HEK293T (cell line): ENCODE results near the gene CHCHD5.

ENCODE experiments used
- ARNT ChIP-seq: fragments of 450-650 bp; IDR thresholded peaks from 2 replicates; pipeline ENCODE4 v1.6.1; 2017; ENCODE audit warnings: mild to moderate bottlenecking
- BHLHE40 ChIP-seq: fragments of 450-650 bp; IDR thresholded peaks from 2 replicates; pipeline ENCODE4 v1.6.1; 2016; ENCODE audit warnings: mild to moderate bottlenecking, moderate library complexity, borderline replicate concordance
- ELF4 ChIP-seq: fragments of 450-650 bp; IDR thresholded peaks from 2 replicates; pipeline ENCODE4 v1.6.1; 2017; ENCODE audit warnings: antibody characterized with exemption
- FOXK2 ChIP-seq: fragments of 450-650 bp; IDR thresholded peaks from 2 replicates; pipeline ENCODE4 v1.6.1; 2016; ENCODE audit warnings: mild to moderate bottlenecking
- FOXM1 ChIP-seq: fragments of 450-650 bp; IDR thresholded peaks from 2 replicates; pipeline ENCODE4 v1.6.1; 2017; ENCODE audit warnings: mild to moderate bottlenecking, borderline replicate concordance
- HDGF ChIP-seq: fragments of 450-650 bp; IDR thresholded peaks from 2 replicates; pipeline ENCODE4 v1.6.1; 2017; ENCODE audit warnings: antibody characterized with exemption, borderline replicate concordance
- NFRKB ChIP-seq: fragments of 450-650 bp; IDR thresholded peaks from 2 replicates; pipeline ENCODE4 v1.6.1; 2016; ENCODE audit warnings: mild to moderate bottlenecking, moderate library complexity
- SP1 ChIP-seq: fragments of 450-650 bp; IDR thresholded peaks from 2 replicates; pipeline ENCODE4 v1.6.1; 2017
- TARDBP ChIP-seq: fragments of 450-650 bp; IDR thresholded peaks from 2 replicates; pipeline ENCODE4 v1.6.1; 2016
- ZNF384 ChIP-seq: fragments of 450-650 bp; IDR thresholded peaks from 2 replicates; pipeline ENCODE4 v1.6.1; 2016

DNA sequence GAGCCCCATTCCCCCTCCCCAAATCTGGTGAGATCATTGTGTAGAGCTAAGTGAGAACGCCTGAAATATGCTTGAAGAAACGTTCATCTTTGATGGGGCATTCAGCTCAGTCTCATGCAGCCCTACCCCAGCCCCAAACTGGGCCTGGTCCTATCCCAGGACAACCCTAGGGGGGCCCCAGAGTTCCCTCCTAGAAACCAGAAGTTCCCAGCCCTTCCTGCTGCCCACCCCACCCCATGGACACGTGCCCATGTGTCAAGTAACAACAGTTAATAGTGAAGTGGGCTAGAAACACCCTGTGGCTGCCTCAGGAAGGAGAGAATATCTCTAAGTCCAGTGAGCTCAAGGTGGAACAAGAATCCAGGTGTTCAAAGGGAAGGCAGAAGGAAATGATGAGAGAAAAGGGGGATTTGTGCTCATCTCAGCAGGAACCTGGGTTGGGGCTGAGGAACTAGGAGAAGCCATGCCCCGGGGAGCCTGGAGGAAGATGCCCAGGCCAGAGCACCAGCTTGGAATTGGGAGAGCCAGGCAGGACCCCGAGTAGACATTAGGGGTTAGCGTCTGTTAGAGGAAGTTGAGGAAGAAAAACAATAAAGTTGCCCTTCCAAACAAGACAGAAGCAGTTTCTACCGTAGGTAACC, 41.2 kb downstream of the CHCHD5 start:
- TF ChIP-seq BHLHE40 (no peak), SP1 (no peak), FOXM1 (no peak), ZNF384 (no peak), ELF4 (no peak), HDGF (no peak), FOXK2 (no peak), TARDBP (no peak), NFRKB (no peak), ARNT (no peak)
